Fibroblast of villous mesenchyme (primary cell): ENCODE measurements around the gene C1orf21. TPM values are rescaled to one million over a fixed set of nuclear protein-coding genes. Genes with fewer than 3 reads are reported as not detected.
A peak's percentile ranks its signal among the peaks of the same experiment; 100 is the strongest.

Experiments
- DNase-seq: peaks from one replicate; pipeline ENCODE4 v3.0.0-alpha.2; 2010; ENCODE audit warnings: low read depth
- H3K4me3 ChIP-seq: 2 replicates; pipeline ENCODE4 v1.5.1; 2011; ENCODE audit warnings: low read depth, mild to moderate bottlenecking, low read length
- CTCF ChIP-seq: IDR thresholded peaks from 2 replicates; pipeline ENCODE4 v1.5.1; 2012; ENCODE audit warnings: low read depth, mild to moderate bottlenecking, low read length; ENCODE audit not compliant: insufficient read depth
- total RNA-seq: library from RNA; depleted of rRNA; stranded (reverse); fragments of >200 nt; gene quantifications from 2 replicates; pipeline ENCODE4 v1.2.3, GENCODE V29; 2012

The C1orf21 gene
- total RNA-seq, 1 donor, result 3.5 TPM

DNA sequence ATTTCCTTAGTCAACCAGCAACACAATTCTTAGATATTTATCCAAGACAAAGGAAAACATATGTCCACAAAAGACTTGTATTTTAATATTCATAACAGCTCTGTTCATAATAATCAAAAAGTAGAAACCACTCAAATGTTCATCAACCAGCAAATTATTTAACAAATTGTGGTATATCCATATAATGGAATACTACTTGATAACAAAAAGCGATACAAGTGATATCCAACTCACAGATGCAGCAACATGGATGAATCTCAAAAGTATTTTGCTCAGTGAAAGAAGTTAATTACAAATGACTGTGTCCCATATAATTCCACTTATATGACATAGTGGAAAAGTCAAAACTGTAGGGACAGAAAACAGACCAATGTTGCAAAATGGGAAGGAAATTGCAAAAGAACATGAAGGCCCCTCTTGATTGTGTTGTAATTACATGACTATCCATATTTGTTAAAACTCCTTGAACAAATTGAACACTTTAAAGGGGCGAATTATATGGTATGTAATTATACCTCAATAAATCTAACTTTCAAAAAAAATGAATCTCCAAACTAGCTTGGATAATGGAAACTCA, 250.9 kb downstream of the C1orf21 start:
- H3K4me3 ChIP-seq, result no peak overlapping the region
- no peak for TF ChIP-seq CTCF
- peak; percentile 27 for DNase-seq

GRCh38 chr1:184639205-184639604, 252.4 kb downstream of the C1orf21 start:
- no peak for TF ChIP-seq CTCF

DNA sequence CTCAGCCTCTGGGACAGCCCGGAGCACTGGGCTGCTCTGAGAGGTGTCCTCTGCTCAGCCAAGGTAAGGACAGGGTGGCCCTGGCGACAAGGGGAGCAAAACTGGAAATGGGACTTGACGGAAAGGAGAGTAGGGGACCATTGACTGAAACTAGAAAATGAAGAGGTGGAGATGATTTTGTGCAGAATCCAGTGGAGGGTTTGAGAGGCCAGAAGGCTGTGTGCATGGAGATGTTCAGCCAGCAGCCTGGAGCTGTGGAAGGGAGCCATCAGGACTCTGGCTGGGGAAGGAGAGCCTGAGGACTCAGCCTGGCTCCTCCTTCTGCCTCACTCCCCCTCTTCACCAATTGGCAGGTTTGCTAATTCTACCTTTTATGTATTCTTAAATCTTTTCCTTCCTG, 253.7 kb downstream of the C1orf21 start:
- TF ChIP-seq CTCF, result no peak
- no peak for DNase-seq
- H3K4me3 ChIP-seq, result no peak overlapping the region

More at GRCh38 chr1:184639205-184639604, 252.4 kb downstream of the C1orf21 start:
- H3K4me3 ChIP-seq, result no peak overlapping the region
- DNase-seq, result no peak

DNA sequence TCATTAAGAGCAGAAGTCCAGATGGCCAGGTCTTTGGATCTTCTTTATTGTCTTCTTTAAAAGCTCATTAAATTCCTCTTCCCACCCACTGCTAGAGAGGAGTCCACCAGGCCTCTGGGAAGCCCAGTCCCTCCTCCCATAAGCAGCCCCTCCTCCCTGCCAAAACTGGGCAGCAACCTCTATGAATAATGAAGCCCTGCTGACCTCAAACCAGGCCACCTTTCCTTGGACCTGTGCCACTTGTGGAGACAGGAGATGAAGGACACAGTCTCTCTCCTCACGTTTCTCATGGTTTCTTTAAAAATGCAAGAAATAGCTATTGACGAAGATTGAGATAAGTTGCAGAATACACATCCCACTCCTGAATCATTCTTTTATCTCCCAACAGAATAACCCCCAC, 255.1 kb downstream of the C1orf21 start:
- no peak for DNase-seq
- H3K4me3 ChIP-seq, result no peak overlapping the region
- TF ChIP-seq CTCF, result no peak

GRCh38 chr1:184643661-184644060, 256.8 kb downstream of the C1orf21 start:
- no peak for DNase-seq
- H3K4me3 ChIP-seq, result no peak overlapping the region
- TF ChIP-seq CTCF, result no peak

- H3K4me3 ChIP-seq, result no peak overlapping the region
- DNase-seq, result no peak
- TF ChIP-seq CTCF, result no peak
These were observed 257.9 kb downstream of the C1orf21 start for GRCh38 chr1:184644771-184645170.

- H3K4me3 ChIP-seq, result no peak overlapping the region
- no peak for DNase-seq
- TF ChIP-seq CTCF, result no peak
These were observed 259.4 kb downstream of the C1orf21 start for GRCh38 chr1:184646178-184646701.
